HCT116 (cell line): Measurements from ENCODE around the gene AGFG2. TPM values are rescaled to one million over a fixed set of nuclear protein-coding genes. Genes with fewer than 3 reads are reported as not detected.

ENCODE experiments used
- ATAC-seq: fragments of 200-7000 bp; cut with Tn5 transposase; 2 replicates; pipeline ENCODE4 v1.9.1; 2020; ENCODE audit warnings: mild to moderate bottlenecking, moderate library complexity
- BruUV-seq: library from RNA; stranded (reverse); fragments of 400-500 nt; replicated peaks from 2 replicates; lab custom pipeline; 2021; lab: Mats Ljungman, UMichigan
- CTCF ChIA-PET: fragments of 300-600 bp; sonication (Branson Sonifier 250); formaldehyde crosslinking; loops from one replicate; lab custom pipeline; 2021; ENCODE audit warnings: antibody characterized with exemption; lab: Charles Lee
- POLR2A ChIA-PET: fragments of 300-600, 350-600 bp; sonication (Branson Sonifier 250); formaldehyde crosslinking; loops from one replicate; lab custom pipeline; 2021; ENCODE audit warnings: antibody characterized with exemption; lab: Charles Lee
- RAD21 ChIA-PET, 2 experiments: fragments of 300-600 bp; sonication (Branson Sonifier 250); formaldehyde crosslinking; loops; one replicate each; lab custom pipeline; 2023; ENCODE audit warnings: low total read pairs in 2 of 2; ENCODE audit not compliant: uncharacterized antibody in 2 of 2, unreplicated experiment in 2 of 2, low non-redundant PET in 1 of 2; lab: Charles Lee
- DNase-seq: peaks from one replicate; pipeline ENCODE4 v3.0.0-alpha.2; 2010; ENCODE audit warnings: low read depth, low spot score
- H2AFZ ChIP-seq: fragments of 200-600 bp; shearing (Covaris generic), sonication (generic); 2 replicates; pipeline ENCODE4 v1.6.1; 2017; ENCODE audit warnings: low read depth, mixed run types, mixed read lengths, antibody characterized with exemption, low read length; ENCODE audit not compliant: poor library complexity, severe bottlenecking
- H3K27ac ChIP-seq: 2 replicates; pipeline ENCODE4 v1.5.1; 2012; ENCODE audit warnings: low read depth, low read length
- H3K27me3 ChIP-seq: fragments of 200-600 bp; sonication (generic); 2 replicates; pipeline ENCODE4 v1.6.1; 2016; ENCODE audit warnings: mixed run types, low read length, mixed read lengths; ENCODE audit not compliant: insufficient read depth
- H3K36me3 ChIP-seq, 2 experiments: fragments of 200-500 bp in 1 of 2; fragments of 200-600 bp in 1 of 2; sonication (Bioruptor generic) in 1 of 2; sonication (generic) in 1 of 2; 2 replicates each; pipeline versions ENCODE4 v1.5.1 to v1.6.1; 2014 to 2016; ENCODE audit warnings: low read length in 2 of 2, inconsistent platforms in 1 of 2, mixed read lengths in 1 of 2, mixed run types in 1 of 2; ENCODE audit not compliant: insufficient read depth in 2 of 2, control insufficient read depth in 1 of 2
- H3K4me1 ChIP-seq, 2 experiments: fragments of 200-600 bp in 1 of 2; sonication (generic) in 1 of 2; 2 replicates each; pipeline versions ENCODE4 v1.5.1 to v1.6.1; 2012 to 2017; ENCODE audit warnings: low read length in 2 of 2, inconsistent platforms in 1 of 2, mild to moderate bottlenecking in 1 of 2, mixed read lengths in 1 of 2, mixed run types in 1 of 2, moderate library complexity in 1 of 2; ENCODE audit not compliant: insufficient read depth in 2 of 2, control insufficient read depth in 1 of 2
- H3K4me2 ChIP-seq: fragments of 200-600 bp; sonication (generic); 2 replicates; pipeline ENCODE4 v1.6.1; 2017; ENCODE audit warnings: mixed run types, low read length, mixed read lengths
- H3K4me3 ChIP-seq, 2 experiments: fragments of 200-600 bp in 1 of 2; sonication (generic) in 1 of 2; replicated peaks in 1 of 2; 2 replicates each; pipeline ENCODE4 v1.5.1; 2011 to 2016; ENCODE audit warnings: low read length in 2 of 2, control low read depth in 1 of 2, low read depth in 1 of 2, mild to moderate bottlenecking in 1 of 2, mixed read lengths in 1 of 2, mixed run types in 1 of 2
- H3K79me2 ChIP-seq: fragments of 200-600 bp; sonication (generic); 2 replicates; pipeline ENCODE4 v1.6.1; 2017; ENCODE audit warnings: mild to moderate bottlenecking, mixed run types, low read length, moderate library complexity, mixed read lengths; ENCODE audit not compliant: insufficient read depth
- H3K9ac ChIP-seq: fragments of 200-600 bp; sonication (generic); 2 replicates; pipeline ENCODE4 v1.6.1; 2016; ENCODE audit warnings: low read length, mixed read lengths
- H3K9me2 ChIP-seq: fragments of 200-600 bp; sonication (generic), shearing (Covaris generic); 2 replicates; pipeline ENCODE4 v1.6.1; 2017; ENCODE audit warnings: mixed run types, mild to moderate bottlenecking, moderate library complexity; ENCODE audit not compliant: insufficient read depth
- H3K9me3 ChIP-seq, 2 experiments: fragments of 200-500 bp in 1 of 2; fragments of 200-600 bp in 1 of 2; sonication (Bioruptor generic) in 1 of 2; sonication (generic) in 1 of 2; 2 replicates each; pipeline ENCODE4 v1.6.1; 2014 to 2017; ENCODE audit warnings: low read length in 2 of 2, mixed read lengths in 2 of 2, inconsistent platforms in 1 of 2, low read depth in 1 of 2, mild to moderate bottlenecking in 1 of 2, mixed run types in 1 of 2, moderate library complexity in 1 of 2; ENCODE audit not compliant: control insufficient read depth in 1 of 2, insufficient read depth in 1 of 2
- H4K20me1 ChIP-seq: fragments of 200-600 bp; sonication (generic), shearing (Covaris generic); 2 replicates; pipeline ENCODE4 v1.6.1; 2017; ENCODE audit warnings: mixed run types, mild to moderate bottlenecking, moderate library complexity; ENCODE audit not compliant: insufficient read depth
- EZH2 ChIP-seq: fragments of 200-600 bp; sonication (generic); IDR thresholded peaks from 2 replicates; pipeline ENCODE4 v1.6.1; 2017; ENCODE audit warnings: antibody characterized with exemption, mixed run types
- JUND ChIP-seq: IDR thresholded peaks from 2 replicates; pipeline ENCODE4 v1.6.1; 2012
- SIN3A ChIP-seq: IDR thresholded peaks from 2 replicates; pipeline ENCODE4 v1.6.1; 2012; ENCODE audit warnings: low read depth
- SP1 ChIP-seq: IDR thresholded peaks from 2 replicates; pipeline ENCODE4 v1.6.1; 2012; ENCODE audit warnings: low read depth
- TCF7L2 ChIP-seq: IDR thresholded peaks from 2 replicates; pipeline ENCODE4 v1.7.0; 2011; ENCODE audit warnings: borderline replicate concordance, inconsistent platforms; ENCODE audit not compliant: insufficient read depth, insufficient read length; ENCODE audit errors: extremely low read depth
- YY1 ChIP-seq: IDR thresholded peaks from 2 replicates; pipeline ENCODE4 v1.6.1; 2011; ENCODE audit warnings: low read length, low read depth, moderate library complexity, mild to moderate bottlenecking; ENCODE audit not compliant: insufficient replicate concordance; ENCODE audit errors: extremely low read depth
- intact Hi-C: fragments of 100-400 bp; cut with micrococcal nuclease; formaldehyde crosslinking; loops from 2 replicates; pipeline ENCODE4 v1.10.0; 2022
- total RNA-seq: library from RNA; stranded (reverse); gene quantifications from one replicate; pipeline ENCODE4 v1.2.1, GENCODE V29; 2021; ENCODE audit not compliant: unreplicated experiment

The AGFG2 gene
- total RNA-seq, 1 experiment from 2014 or later, result 14.0 TPM

DNA sequence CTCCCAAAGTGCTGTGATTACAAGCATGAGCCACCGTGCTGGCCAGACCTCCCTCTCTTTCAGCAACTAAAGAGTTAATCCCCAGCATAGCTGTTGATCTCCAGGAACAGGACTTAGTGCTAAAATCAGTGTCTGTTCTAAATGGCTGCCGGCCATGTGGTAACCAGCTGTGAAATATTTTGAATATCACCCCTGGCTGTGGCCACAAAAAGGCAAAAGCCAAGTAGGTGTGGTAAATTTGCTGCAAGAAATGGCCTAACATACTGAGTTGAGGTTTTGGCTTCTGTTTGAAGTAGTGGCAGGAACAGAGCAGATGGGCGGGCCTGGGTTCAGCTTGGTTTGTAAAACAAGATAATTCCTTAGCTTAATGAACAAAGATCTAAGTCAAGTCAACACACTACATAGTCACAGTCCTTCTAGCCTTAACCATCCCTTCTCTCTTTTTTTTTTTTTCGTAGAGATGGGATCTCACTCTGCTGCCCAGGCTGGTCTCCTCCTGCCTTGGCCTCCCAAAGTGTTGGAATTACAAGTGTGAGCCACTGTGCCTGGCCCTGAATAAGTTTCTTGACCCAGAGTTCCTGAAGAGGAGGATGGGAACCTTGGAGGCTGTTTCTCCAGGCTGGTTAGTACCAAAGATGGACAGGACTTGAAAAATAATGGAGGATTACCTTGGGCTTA is 22.7 kb upstream of the AGFG2 start:
- Histone ChIP-seq H3K4me2 (no peak overlapping the region), H3K27me3 (no peaks in the 10 kb centered on the region), H4K20me1 (no peaks in the 10 kb centered on the region), H3K9me2 (no peaks in the 10 kb centered on the region), H3K9ac (no peak overlapping the region), H3K9me3 (no peaks in the 10 kb centered on the region), H3K36me3 (no peaks in the 10 kb centered on the region), H3K4me1 (peaks cover 10 to 24% of the 10 kb centered on the region in 2 experiments), H3K79me2 (no peaks in the 10 kb centered on the region), H3K27ac (no peak overlapping the region), H3K4me3 (no peak overlapping the region), H2AFZ (peak overlapping the region; percentile 57)
- peak; percentile 54 for ATAC-seq
- RAD21 ChIA-PET, result no interaction called here
- intact Hi-C loops, result no loop called here
- CTCF ChIA-PET, result no interaction called here
- no peak for DNase-seq
- POLR2A ChIA-PET, result no interaction called here
- BruUV-seq, result no TSS peak
- TF ChIP-seq EZH2 (no peak), TCF7L2 (no peak)

DNA sequence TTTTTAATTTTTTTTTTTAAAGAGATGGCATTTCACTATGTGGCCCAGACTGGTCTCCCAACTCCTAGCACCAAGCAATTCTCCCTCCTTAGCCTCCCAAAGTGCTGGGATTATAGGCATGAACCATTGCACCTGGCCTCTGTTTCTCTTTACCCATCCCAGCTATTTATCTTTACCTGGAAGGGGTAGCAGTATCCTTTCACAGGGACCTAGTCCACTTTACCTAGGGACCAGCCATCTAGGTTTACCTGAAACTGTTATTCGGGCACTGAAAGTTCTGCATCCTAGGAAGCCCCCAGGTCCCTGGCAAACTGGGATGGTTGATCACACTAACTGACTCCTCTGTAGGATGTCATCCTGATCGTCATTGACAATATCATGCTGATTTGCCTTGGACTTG is 21.7 kb upstream of the AGFG2 start:
- DNase-seq (no peak), ATAC-seq (no peak)
- Histone ChIP-seq H4K20me1 (no peaks in the 10 kb centered on the region), H3K9ac (no peak overlapping the region), H3K4me2 (no peak overlapping the region), H3K4me3 (no peak overlapping the region), H3K36me3 (no peaks in the 10 kb centered on the region), H3K79me2 (no peaks in the 10 kb centered on the region), H3K9me3 (no peaks in the 10 kb centered on the region), H3K27ac (no peak overlapping the region), H3K4me1 (peaks cover 10 to 24% of the 10 kb centered on the region in 2 experiments), H2AFZ (no peak overlapping the region), H3K9me2 (no peaks in the 10 kb centered on the region), H3K27me3 (no peaks in the 10 kb centered on the region)
- CTCF ChIA-PET, result no interaction called here
- intact Hi-C loops, result no loop called here
- no peak for TF ChIP-seq YY1
- no peak for TF ChIP-seq JUND
- TF ChIP-seq SIN3A, result no peak
- no peak for TF ChIP-seq SP1
- RAD21 ChIA-PET, result no interaction called here
- no TSS peak for BruUV-seq
- POLR2A ChIA-PET, result no interaction called here
